GM21526 (cell line): ENCODE data around the gene TSNAXIP1.
A peak's percentile ranks its signal among the peaks of the same experiment; 100 is the strongest.
"Not testable (repeated sequence)": the region's sequence is repeated elsewhere in the genome, so short reads cannot be mapped to it uniquely, and the experiment has no call there.

Experiments
- ATAC-seq: cut with Tn5 transposase; IDR thresholded peaks from one replicate; pipeline ENCODE4 v1.9.1; 2021; ENCODE audit warnings: moderate library complexity; ENCODE audit not compliant: unreplicated experiment, low FRiP score

The TSNAXIP1 gene

GRCh38 chr16:67857547-67858233 is 51.0 kb downstream of the TSNAXIP1 start:
- no peak for ATAC-seq

- no peak for ATAC-seq
Observed at GRCh38 chr16:67858500-67858899, 51.8 kb downstream of the TSNAXIP1 start.

- ATAC-seq = no peak
Observed at GRCh38 chr16:67860589-67861398, 54.1 kb downstream of the TSNAXIP1 start.

GRCh38 chr16:67861877-67862276 is 55.2 kb downstream of the TSNAXIP1 start:
- no peak for ATAC-seq

- no peak for ATAC-seq
Observed at GRCh38 chr16:67862623-67863583, 56.2 kb downstream of the TSNAXIP1 start.

- not testable (repeated sequence) for ATAC-seq
Observed at GRCh38 chr16:67864044-67864443, 57.4 kb downstream of the TSNAXIP1 start.

- ATAC-seq = no peak
Observed at GRCh38 chr16:67864594-67864993, 57.9 kb downstream of the TSNAXIP1 start.

GRCh38 chr16:67865318-67865717 is 58.6 kb downstream of the TSNAXIP1 start:
- ATAC-seq = no peak

- ATAC-seq = no peak
Observed at GRCh38 chr16:67868290-67868689, 61.6 kb downstream of the TSNAXIP1 start.

GRCh38 chr16:67869653-67870052 is 63.0 kb downstream of the TSNAXIP1 start:
- no peak for ATAC-seq

GRCh38 chr16:67871256-67871655 is 64.6 kb downstream of the TSNAXIP1 start:
- ATAC-seq = no peak

- ATAC-seq = no peak
Observed at GRCh38 chr16:67872131-67872630, 65.5 kb downstream of the TSNAXIP1 start.

- peak; percentile 60 for ATAC-seq
Observed at GRCh38 chr16:67872631-67873434, 66.1 kb downstream of the TSNAXIP1 start, which contains the start of gene EDC4. EDC4 (plus strand) TSS chr16:67873052; CDS start chr16:67873262, 210 bp downstream.

GRCh38 chr16:67873435-67874370 is 67.0 kb downstream of the TSNAXIP1 start:
- no peak for ATAC-seq

GRCh38 chr16:67874372-67874771 is 67.7 kb downstream of the TSNAXIP1 start:
- no peak for ATAC-seq

GRCh38 chr16:67877064-67877463 is 70.4 kb downstream of the TSNAXIP1 start:
- no peak for ATAC-seq
